Measurements from ENCODE around the gene LRRC71. TPM values are rescaled to one million over a fixed set of nuclear protein-coding genes. Genes with fewer than 3 reads are reported as not detected.

The LRRC71 gene
- total and polyA plus RNA-seq, 2 of the 13 experiments (the other 11 are each of a cell fraction or from before 2014, with no cell fraction given): not detected

GRCh38 chr1:156920233-156921052 lies at the start of gene LRRC71 (continued):
- TF ChIP-seq ZBTB7B (CRISPR knock-in tag; IDR thresholded peaks at IDR 0.05) (peak; percentile 65; the same call in 1 of the 2 replicates), ZNF280B (CRISPR knock-in tag; IDR thresholded peaks at IDR 0.05; ENCODE audit: borderline replicate concordance) (peak; percentile 25; the same call in 1 of the 2 replicates), HNRNPL (IDR thresholded peaks at IDR 0.05; ENCODE audit: low read depth, low read length) (0 out of 2 replicates have a peak, but pooled peaks have one; percentile 30), PBX2 (CRISPR knock-in tag; IDR thresholded peaks at IDR 0.05) (no peak), ZNF329 (CRISPR knock-in tag; IDR thresholded peaks at IDR 0.05; ENCODE audit: low read depth) (no peak), ZFP91 (CRISPR knock-in tag; IDR thresholded peaks at IDR 0.05; ENCODE audit: borderline replicate concordance) (peak; percentile 66; the same call in 1 of the 2 replicates), E2F5 (CRISPR knock-in tag; conservative IDR thresholded peaks at IDR 0.05) (no peak), ZNF431 (CRISPR knock-in tag; IDR thresholded peaks at IDR 0.05; ENCODE audit: borderline replicate concordance, low read depth) (no peak), ZNF503 (CRISPR knock-in tag; IDR thresholded peaks at IDR 0.05) (no peak), STAT5B (CRISPR knock-in tag; IDR thresholded peaks at IDR 0.05) (0 out of 2 replicates have a peak, but pooled peaks have one; percentile 37), ZNF580 (CRISPR knock-in tag; IDR thresholded peaks at IDR 0.05; ENCODE audit: borderline replicate concordance, low read depth) (peak; percentile 60; the same call in 1 of the 2 replicates), XRCC5 (optimal IDR thresholded peaks at IDR 0.05; ENCODE audit: low read length) (peak; percentile 76), IRF9 (CRISPR knock-in tag; IDR thresholded peaks at IDR 0.05; ENCODE audit: borderline replicate concordance) (no peak), FOXJ3 (CRISPR knock-in tag; IDR thresholded peaks at IDR 0.05; ENCODE audit: borderline replicate concordance) (no peak), REPIN1 (CRISPR knock-in tag; IDR thresholded peaks at IDR 0.05; ENCODE audit: borderline replicate concordance, low read depth) (0 out of 2 replicates have a peak, but pooled peaks have one; percentile 51), SPEN (CRISPR knock-in tag; IDR thresholded peaks at IDR 0.05; ENCODE audit: low read depth) (0 out of 2 replicates have a peak, but pooled peaks have one; percentile 26), MAZ (IDR thresholded peaks at IDR 0.05; ENCODE audit: borderline replicate concordance, low read depth, low read length) (peak; percentile 56; the same call in 1 of the 2 replicates), MAZ (CRISPR knock-in tag; IDR thresholded peaks at IDR 0.05; ENCODE audit: low read depth) (peak; percentile 57; the same call in 1 of the 2 replicates)

All from HepG2 (cell line).